ENCODE measurements around the gene TMEM132D. TPM values are rescaled to one million over a fixed set of nuclear protein-coding genes. Genes with fewer than 3 reads are reported as not detected.

TMEM132D gene
- total and polyA plus RNA-seq, 4 donors = 0.01 to 0.14 (median 0.08) TPM

GRCh38 chr12:129789921-129790320 lies 113.9 kb downstream of the TMEM132D start:
- Histone ChIP-seq H3K9me3 (ENCODE audit: control insufficient read depth in 4 of 4, low read length in 3 of 4) (peaks cover 0 to 1% (median 0%) of the 10 kb centered on the region in 4 donors), H3K4me1 (ENCODE audit: control insufficient read depth in 4 of 4, insufficient read depth in 4 of 4, low read length in 3 of 4) (no peaks in the 10 kb centered on the region), H3K27ac (ENCODE audit: low read depth in 1 of 2, low read length in 2 of 2) (no peak overlapping the region), H3K36me3 (ENCODE audit: control insufficient read depth in 4 of 4, insufficient read depth in 3 of 4, low read depth in 1 of 4, low read length in 3 of 4) (no peaks in the 10 kb centered on the region), H3K27me3 (ENCODE audit: control insufficient read depth in 4 of 4, insufficient read depth in 4 of 4, low read length in 3 of 4) (peaks cover 0 to 2% (median 0%) of the 10 kb centered on the region in 4 donors), H3K9ac (ENCODE audit: low read depth in 1 of 2, low read length in 2 of 2) (no peak overlapping the region), H3K4me3 (ENCODE audit: low read depth in 1 of 3, low read length in 3 of 3) (no peak overlapping the region)
- no peak for DNase-seq (ENCODE audit: low spot score)
- 85% methylated on average over 14 of the region's 14 CpGs for WGBS
- TF ChIP-seq FOXA1 (IDR thresholded peaks at IDR 0.05) (no peak), FOXA2 (IDR thresholded peaks at IDR 0.05) (no peak), YY1 (IDR thresholded peaks at IDR 0.05) (no peak), HNF4A (conservative IDR thresholded peaks at IDR 0.05) (no peak), MAX (IDR thresholded peaks at IDR 0.05) (no peak), RAD21 (IDR thresholded peaks at IDR 0.05) (no peak), RXRA (IDR thresholded peaks at IDR 0.05) (no peak), NR2F2 (IDR thresholded peaks at IDR 0.05) (no peak), SP1 (IDR thresholded peaks at IDR 0.05) (no peak)
- TF ChIP-seq, protein P1, sequence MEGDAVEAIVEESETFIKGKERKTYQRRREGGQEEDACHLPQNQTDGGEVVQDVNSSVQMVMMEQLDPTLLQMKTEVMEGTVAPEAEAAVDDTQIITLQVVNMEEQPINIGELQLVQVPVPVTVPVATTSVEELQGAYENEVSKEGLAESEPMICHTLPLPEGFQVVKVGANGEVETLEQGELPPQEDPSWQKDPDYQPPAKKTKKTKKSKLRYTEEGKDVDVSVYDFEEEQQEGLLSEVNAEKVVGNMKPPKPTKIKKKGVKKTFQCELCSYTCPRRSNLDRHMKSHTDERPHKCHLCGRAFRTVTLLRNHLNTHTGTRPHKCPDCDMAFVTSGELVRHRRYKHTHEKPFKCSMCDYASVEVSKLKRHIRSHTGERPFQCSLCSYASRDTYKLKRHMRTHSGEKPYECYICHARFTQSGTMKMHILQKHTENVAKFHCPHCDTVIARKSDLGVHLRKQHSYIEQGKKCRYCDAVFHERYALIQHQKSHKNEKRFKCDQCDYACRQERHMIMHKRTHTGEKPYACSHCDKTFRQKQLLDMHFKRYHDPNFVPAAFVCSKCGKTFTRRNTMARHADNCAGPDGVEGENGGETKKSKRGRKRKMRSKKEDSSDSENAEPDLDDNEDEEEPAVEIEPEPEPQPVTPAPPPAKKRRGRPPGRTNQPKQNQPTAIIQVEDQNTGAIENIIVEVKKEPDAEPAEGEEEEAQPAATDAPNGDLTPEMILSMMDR (IDR thresholded peaks at IDR 0.05; ENCODE audit: low read depth, low read length, missing input control) = no peak
- TF ChIP-seq, protein P2, sequence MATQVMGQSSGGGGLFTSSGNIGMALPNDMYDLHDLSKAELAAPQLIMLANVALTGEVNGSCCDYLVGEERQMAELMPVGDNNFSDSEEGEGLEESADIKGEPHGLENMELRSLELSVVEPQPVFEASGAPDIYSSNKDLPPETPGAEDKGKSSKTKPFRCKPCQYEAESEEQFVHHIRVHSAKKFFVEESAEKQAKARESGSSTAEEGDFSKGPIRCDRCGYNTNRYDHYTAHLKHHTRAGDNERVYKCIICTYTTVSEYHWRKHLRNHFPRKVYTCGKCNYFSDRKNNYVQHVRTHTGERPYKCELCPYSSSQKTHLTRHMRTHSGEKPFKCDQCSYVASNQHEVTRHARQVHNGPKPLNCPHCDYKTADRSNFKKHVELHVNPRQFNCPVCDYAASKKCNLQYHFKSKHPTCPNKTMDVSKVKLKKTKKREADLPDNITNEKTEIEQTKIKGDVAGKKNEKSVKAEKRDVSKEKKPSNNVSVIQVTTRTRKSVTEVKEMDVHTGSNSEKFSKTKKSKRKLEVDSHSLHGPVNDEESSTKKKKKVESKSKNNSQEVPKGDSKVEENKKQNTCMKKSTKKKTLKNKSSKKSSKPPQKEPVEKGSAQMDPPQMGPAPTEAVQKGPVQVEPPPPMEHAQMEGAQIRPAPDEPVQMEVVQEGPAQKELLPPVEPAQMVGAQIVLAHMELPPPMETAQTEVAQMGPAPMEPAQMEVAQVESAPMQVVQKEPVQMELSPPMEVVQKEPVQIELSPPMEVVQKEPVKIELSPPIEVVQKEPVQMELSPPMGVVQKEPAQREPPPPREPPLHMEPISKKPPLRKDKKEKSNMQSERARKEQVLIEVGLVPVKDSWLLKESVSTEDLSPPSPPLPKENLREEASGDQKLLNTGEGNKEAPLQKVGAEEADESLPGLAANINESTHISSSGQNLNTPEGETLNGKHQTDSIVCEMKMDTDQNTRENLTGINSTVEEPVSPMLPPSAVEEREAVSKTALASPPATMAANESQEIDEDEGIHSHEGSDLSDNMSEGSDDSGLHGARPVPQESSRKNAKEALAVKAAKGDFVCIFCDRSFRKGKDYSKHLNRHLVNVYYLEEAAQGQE (IDR thresholded peaks at IDR 0.05) = no peak

GRCh38 chr12:129788506-129789084 lies 115.2 kb downstream of the TMEM132D start:
- 77% methylated on average over 9 of the region's 9 CpGs for WGBS
- TF ChIP-seq HNF4A (conservative IDR thresholded peaks at IDR 0.05) (no peak), SP1 (IDR thresholded peaks at IDR 0.05) (no peak), JUND (IDR thresholded peaks at IDR 0.05) (no peak), FOXA2 (IDR thresholded peaks at IDR 0.05) (no peak), TAF1 (conservative IDR thresholded peaks at IDR 0.05) (no peak), FOXA1 (IDR thresholded peaks at IDR 0.05) (no peak), ZBTB33 (IDR thresholded peaks at IDR 0.05) (no peak), NR2F2 (IDR thresholded peaks at IDR 0.05) (no peak), EGR1 (IDR thresholded peaks at IDR 0.05; ENCODE audit: low read depth in 2 of 2) (no peak), GABPA (IDR thresholded peaks at IDR 0.05 in 1 of 2, conservative IDR thresholded peaks at IDR 0.05 in 1 of 2) (no peak), YY1 (IDR thresholded peaks at IDR 0.05) (no peak), MAX (IDR thresholded peaks at IDR 0.05) (no peak), HNF4G (IDR thresholded peaks at IDR 0.05) (no peak)
- TF ChIP-seq, protein P2 (IDR thresholded peaks at IDR 0.05) = no peak
- TF ChIP-seq, protein P1 (IDR thresholded peaks at IDR 0.05; ENCODE audit: low read depth, low read length, missing input control) = no peak

More at GRCh38 chr12:129788506-129789084, 115.2 kb downstream of the TMEM132D start:
- H3K4me3 ChIP-seq (ENCODE audit: low read depth in 1 of 3, low read length in 3 of 3) = no peak overlapping the region
- H3K9me3 ChIP-seq (ENCODE audit: control insufficient read depth in 4 of 4, low read length in 3 of 4) = peaks cover 0 to 1% (median 0%) of the 10 kb centered on the region in 4 donors
- no peak for DNase-seq (ENCODE audit: low spot score)
- no peak overlapping the region for H3K27ac ChIP-seq (ENCODE audit: low read depth in 1 of 2, low read length in 2 of 2)
- H3K27me3 ChIP-seq (ENCODE audit: control insufficient read depth in 4 of 4, insufficient read depth in 4 of 4, low read length in 3 of 4) = peaks cover 0 to 2% (median 0%) of the 10 kb centered on the region in 4 donors
- H3K9ac ChIP-seq (ENCODE audit: low read depth in 1 of 2, low read length in 2 of 2) = no peak overlapping the region
- no peaks in the 10 kb centered on the region for H3K4me1 ChIP-seq (ENCODE audit: control insufficient read depth in 4 of 4, insufficient read depth in 4 of 4, low read length in 3 of 4)
- no peaks in the 10 kb centered on the region for H3K36me3 ChIP-seq (ENCODE audit: control insufficient read depth in 4 of 4, insufficient read depth in 3 of 4, low read depth in 1 of 4, low read length in 3 of 4)

Data from liver (tissue), 9 donors.